ENCODE data around the gene ATG16L2. TPM values are rescaled to one million over a fixed set of nuclear protein-coding genes. Genes with fewer than 3 reads are reported as not detected.

Gene ATG16L2
- total and polyA plus RNA-seq, 10 of the 15 experiments (the other 5 are each of a cell fraction or from before 2014, with no cell fraction given), result 1.9 to 67.7 (median 30.4) TPM

DNA sequence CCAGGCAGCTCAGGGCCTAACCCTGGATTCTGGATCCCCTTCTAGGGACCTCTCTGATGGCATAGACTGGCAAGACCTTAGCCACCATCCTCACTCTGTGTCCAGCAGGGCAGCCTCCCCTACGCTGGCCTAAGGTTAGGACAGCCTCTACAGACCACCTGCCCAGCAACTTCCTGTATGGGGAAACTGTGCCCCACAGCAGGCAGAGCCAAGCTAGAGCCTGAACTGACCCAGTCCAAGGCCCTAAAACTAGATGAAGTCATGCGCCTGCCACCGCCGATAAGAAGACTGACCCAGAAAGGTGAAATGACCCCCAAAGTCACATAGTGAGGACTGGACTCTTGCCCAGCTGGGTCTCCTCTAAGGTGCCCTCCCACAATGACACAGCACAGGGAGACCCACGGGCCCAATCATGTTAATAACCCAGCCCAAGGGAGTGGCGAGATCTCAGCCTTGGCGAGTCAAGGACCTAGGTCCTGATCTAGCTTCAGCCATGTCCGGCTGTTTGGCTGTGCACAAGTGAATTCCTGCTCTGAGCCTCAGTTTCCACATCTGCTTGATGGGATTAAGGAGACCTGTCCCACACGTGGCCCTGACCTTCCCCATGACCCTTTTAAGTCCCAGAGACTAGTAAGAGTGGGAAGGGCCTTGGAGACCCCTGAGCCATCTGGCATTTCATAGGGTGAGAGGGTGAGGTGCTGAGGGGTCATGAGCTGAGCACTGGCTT is 37.9 kb upstream of the ATG16L2 start:
- ChIA-PET RAD21 (ENCODE audit: unreplicated experiment) (interaction anchor here (1.0 to 1.5 kb wide), 2 partner anchors 17 to 51 kb away, joined by 3 to 6 read pairs; no protein-coding TSS in a partner anchor), CTCF (interaction anchor here (0.6 to 1.3 kb wide), 3 partner anchors 13 to 51 kb away, joined by 3 to 5 read pairs (median 4); no protein-coding TSS in a partner anchor), SMC1A (ENCODE audit: uncharacterized antibody, unreplicated experiment) (interaction anchor here (0.9 to 1.2 kb wide), 2 partner anchors 16 to 646 kb away, joined by 3 read pairs; no protein-coding TSS in a partner anchor), POLR2A (interaction anchor here (0.5 to 0.6 kb wide), 2 partner anchors 11 to 673 kb away, joined by 3 read pairs; no protein-coding TSS in a partner anchor)
- H3K36me3 ChIP-seq (ENCODE audit: control insufficient read depth in 2 of 2, insufficient read depth in 2 of 2, low read length in 1 of 2), result no peaks in the 10 kb centered on the region
- H2AFZ ChIP-seq (ENCODE audit: control insufficient read depth, low read depth, low read length), result no peak overlapping the region
- TF ChIP-seq, protein P1, sequence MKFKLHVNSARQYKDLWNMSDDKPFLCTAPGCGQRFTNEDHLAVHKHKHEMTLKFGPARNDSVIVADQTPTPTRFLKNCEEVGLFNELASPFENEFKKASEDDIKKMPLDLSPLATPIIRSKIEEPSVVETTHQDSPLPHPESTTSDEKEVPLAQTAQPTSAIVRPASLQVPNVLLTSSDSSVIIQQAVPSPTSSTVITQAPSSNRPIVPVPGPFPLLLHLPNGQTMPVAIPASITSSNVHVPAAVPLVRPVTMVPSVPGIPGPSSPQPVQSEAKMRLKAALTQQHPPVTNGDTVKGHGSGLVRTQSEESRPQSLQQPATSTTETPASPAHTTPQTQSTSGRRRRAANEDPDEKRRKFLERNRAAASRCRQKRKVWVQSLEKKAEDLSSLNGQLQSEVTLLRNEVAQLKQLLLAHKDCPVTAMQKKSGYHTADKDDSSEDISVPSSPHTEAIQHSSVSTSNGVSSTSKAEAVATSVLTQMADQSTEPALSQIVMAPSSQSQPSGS (IDR thresholded peaks at IDR 0.05; ENCODE audit: low read length), result no peak
- TF ChIP-seq POLR2A (IDR thresholded peaks at IDR 0.05; ENCODE audit: low read depth, low read length) (no peak), STAT1 (conservative IDR thresholded peaks at IDR 0.05) (no peak), FOXM1 (IDR thresholded peaks at IDR 0.05; ENCODE audit: low read depth, low read length) (no peak)
- no peak overlapping the region for H3K9ac ChIP-seq (ENCODE audit: control insufficient read depth, insufficient read depth, low read length)
- no peaks in the 10 kb centered on the region for H3K27me3 ChIP-seq (replicated peaks in 1 of 2; ENCODE audit: control insufficient read depth in 2 of 2, insufficient read depth in 2 of 2, low read length in 1 of 2)
- no peaks in the 10 kb centered on the region for H3K79me2 ChIP-seq (ENCODE audit: control insufficient read depth, insufficient read depth, low read length)
- DNase-seq (ENCODE audit: low read depth, low spot score) (no peak), FAIRE-seq (no peak), ATAC-seq (no peak)
- H3K9me3 ChIP-seq (replicated peaks; ENCODE audit: control insufficient read depth, insufficient read depth, low read length), result no peaks in the 10 kb centered on the region
- H3K4me1 ChIP-seq (ENCODE audit: control insufficient read depth, insufficient read depth, low read length), result peaks cover 3% of the 10 kb centered on the region; the same call in 1 of the 2 replicates
- intact Hi-C loops (cut with micrococcal nuclease; ENCODE audit: unreplicated experiment), result no loop called here
- H3K4me3 ChIP-seq, result no peak overlapping the region
- no peak overlapping the region for H3K27ac ChIP-seq (ENCODE audit: control insufficient read depth, insufficient read depth)
- no TSS peak for BruUV-seq (replicated peaks)
- 68% methylated on average over 9 of the region's 9 CpGs for WGBS (ENCODE audit: insufficient coverage, insufficient replicate concordance, low lambda C conversion rate, missing lambda C conversion rate)
- in situ Hi-C loops (cut with MboI), result no loop called here
- H3K4me2 ChIP-seq (ENCODE audit: control insufficient read depth, insufficient read depth), result no peak overlapping the region
- H4K20me1 ChIP-seq (ENCODE audit: control insufficient read depth, insufficient read depth), result no peaks in the 10 kb centered on the region
